Mononuclear cell (primary cell): ENCODE results near the gene WDR82. TPM values are rescaled to one million over a fixed set of nuclear protein-coding genes. Genes with fewer than 3 reads are reported as not detected.
A peak's percentile ranks its signal among the peaks of the same experiment; 100 is the strongest.
"Not testable (repeated sequence)": the region's sequence is repeated elsewhere in the genome, so short reads cannot be mapped to it uniquely, and the experiment has no call there.

Experiments
- H3K27me3 ChIP-seq: 2 replicates; pipeline ENCODE4 v1.6.0; 2011; ENCODE audit warnings: low read length, control low read depth; ENCODE audit not compliant: insufficient read depth
- H3K4me1 ChIP-seq: 2 replicates; pipeline ENCODE4 v1.5.1; 2011; ENCODE audit warnings: mild to moderate bottlenecking, low read length, control low read depth; ENCODE audit not compliant: insufficient read depth
- H3K4me3 ChIP-seq: 2 replicates; pipeline ENCODE4 v1.5.1; 2011; ENCODE audit warnings: mild to moderate bottlenecking, low read length, moderate library complexity
- H3K9me3 ChIP-seq: 2 replicates; pipeline ENCODE4 v1.5.1; 2011; ENCODE audit warnings: low read depth, mild to moderate bottlenecking, control low read depth, low read length
- total RNA-seq: library from RNA; depleted of rRNA; stranded (reverse); fragments of >200 nt; gene quantifications from one replicate; pipeline ENCODE4 v1.2.3, GENCODE V29; 2012

Gene WDR82
- total RNA-seq, 1 donor, result 85.5 TPM

- Histone ChIP-seq H3K4me1 (peaks cover 51% of the 10 kb centered on the region), H3K9me3 (no peaks in the 10 kb centered on the region), H3K4me3 (no peak overlapping the region), H3K27me3 (no peaks in the 10 kb centered on the region)
Observed at GRCh38 chr3:52283306-52283705, 4.9 kb upstream of the WDR82 start.

- Histone ChIP-seq H3K4me1 (peaks cover 52% of the 10 kb centered on the region), H3K27me3 (no peaks in the 10 kb centered on the region), H3K9me3 (no peaks in the 10 kb centered on the region), H3K4me3 (no peak overlapping the region)
Observed at GRCh38 chr3:52281981-52282801, 3.7 kb upstream of the WDR82 start.

GRCh38 chr3:52280050-52280461, 1.6 kb upstream of the WDR82 start:
- H3K27me3 ChIP-seq, result no peaks in the 10 kb centered on the region
- no peak overlapping the region for H3K4me3 ChIP-seq
- no peaks in the 10 kb centered on the region for H3K9me3 ChIP-seq
- H3K4me1 ChIP-seq, result peaks cover 67% of the 10 kb centered on the region

GRCh38 chr3:52279596-52279995, 1.1 kb upstream of the WDR82 start:
- no peak overlapping the region for H3K4me3 ChIP-seq
- H3K9me3 ChIP-seq, result no peaks in the 10 kb centered on the region
- no peaks in the 10 kb centered on the region for H3K27me3 ChIP-seq
- H3K4me1 ChIP-seq, result peaks cover 71% of the 10 kb centered on the region

GRCh38 chr3:52277972-52278509, 408 bp downstream of the WDR82 start:
- peaks cover 82% of the 10 kb centered on the region for H3K4me1 ChIP-seq
- H3K4me3 ChIP-seq, result peak overlapping the region; percentile 96
- H3K27me3 ChIP-seq, result no peaks in the 10 kb centered on the region
- H3K9me3 ChIP-seq, result no peaks in the 10 kb centered on the region

- no peaks in the 10 kb centered on the region for H3K27me3 ChIP-seq
- peaks cover 80% of the 10 kb centered on the region for H3K4me1 ChIP-seq
- peak overlapping the region; percentile 96 for H3K4me3 ChIP-seq
- no peaks in the 10 kb centered on the region for H3K9me3 ChIP-seq
Observed at GRCh38 chr3:52277071-52277964, 1.1 kb downstream of the WDR82 start.

GRCh38 chr3:52274781-52275180, 3.7 kb downstream of the WDR82 start:
- not testable (repeated sequence) for H3K27me3 ChIP-seq, H3K4me3 ChIP-seq, H3K9me3 ChIP-seq
- peaks cover 86% of the 10 kb centered on the region for H3K4me1 ChIP-seq

- Histone ChIP-seq H3K9me3 (no peaks in the 10 kb centered on the region), H3K4me3 (no peak overlapping the region), H3K27me3 (no peaks in the 10 kb centered on the region), H3K4me1 (peaks cover 94% of the 10 kb centered on the region)
Observed at GRCh38 chr3:52272831-52273230, 5.6 kb downstream of the WDR82 start.

GRCh38 chr3:52272172-52272571, 6.3 kb downstream of the WDR82 start:
- H3K4me1 ChIP-seq, result peaks cover 92% of the 10 kb centered on the region
- H3K4me3 ChIP-seq, H3K27me3 ChIP-seq, H3K9me3 ChIP-seq: not testable (repeated sequence)

- Histone ChIP-seq H3K27me3 (no peaks in the 10 kb centered on the region), H3K4me3 (no peak overlapping the region), H3K9me3 (no peaks in the 10 kb centered on the region), H3K4me1 (peaks cover 73% of the 10 kb centered on the region)
Observed at GRCh38 chr3:52270252-52270754, 8.1 kb downstream of the WDR82 start.

GRCh38 chr3:52269776-52270175, 8.7 kb downstream of the WDR82 start:
- no peak overlapping the region for H3K4me3 ChIP-seq
- no peaks in the 10 kb centered on the region for H3K9me3 ChIP-seq
- peaks cover 72% of the 10 kb centered on the region for H3K4me1 ChIP-seq
- no peaks in the 10 kb centered on the region for H3K27me3 ChIP-seq

GRCh38 chr3:52268036-52268435, 10.4 kb downstream of the WDR82 start:
- no peaks in the 10 kb centered on the region for H3K9me3 ChIP-seq
- no peak overlapping the region for H3K4me3 ChIP-seq
- H3K27me3 ChIP-seq, result no peaks in the 10 kb centered on the region
- peaks cover 66% of the 10 kb centered on the region for H3K4me1 ChIP-seq

GRCh38 chr3:52265387-52265786, 13.1 kb downstream of the WDR82 start:
- H3K27me3 ChIP-seq, result no peaks in the 10 kb centered on the region
- no peak overlapping the region for H3K4me3 ChIP-seq
- H3K9me3 ChIP-seq, result no peaks in the 10 kb centered on the region
- H3K4me1 ChIP-seq, result peaks cover 60% of the 10 kb centered on the region

- Histone ChIP-seq H3K4me1 (peaks cover 39% of the 10 kb centered on the region), H3K4me3 (no peak overlapping the region), H3K27me3 (no peaks in the 10 kb centered on the region), H3K9me3 (no peaks in the 10 kb centered on the region)
Observed at GRCh38 chr3:52262447-52262846, 16.0 kb downstream of the WDR82 start.

- Histone ChIP-seq H3K27me3 (no peaks in the 10 kb centered on the region), H3K9me3 (no peaks in the 10 kb centered on the region), H3K4me3 (no peak overlapping the region), H3K4me1 (peaks cover 54% of the 10 kb centered on the region)
Observed at GRCh38 chr3:52259448-52259847, 19.0 kb downstream of the WDR82 start.
